Adrenal gland (tissue), 5 donors: ENCODE measurements around the gene ESRRB.

ENCODE experiments used
- POLR2A ChIP-seq, 2 donors: fragments of 450-650 bp; IDR thresholded peaks; one replicate each; pipeline ENCODE4 v1.6.1; 2017; ENCODE audit warnings: antibody characterized with exemption in 2 of 2, mild to moderate bottlenecking in 2 of 2, moderate library complexity in 1 of 2
- TF ChIP-seq, protein P1 (sequence below), 6 experiments: fragments of 450-650 bp in 4 of 6; fragments of 200-600 bp in 2 of 6; sonication (generic) in 1 of 6; IDR thresholded peaks; 1 replicate in 5 of 6; 2 replicates in 1 of 6; pipeline versions ENCODE4 v1.5.1 to v1.8.0; 2016 to 2021; ENCODE audit warnings: antibody characterized with exemption in 6 of 6, mild to moderate bottlenecking in 2 of 6, moderate library complexity in 1 of 6
- donor health status: DM: no; HTN: no; CAD: no.

DNA sequence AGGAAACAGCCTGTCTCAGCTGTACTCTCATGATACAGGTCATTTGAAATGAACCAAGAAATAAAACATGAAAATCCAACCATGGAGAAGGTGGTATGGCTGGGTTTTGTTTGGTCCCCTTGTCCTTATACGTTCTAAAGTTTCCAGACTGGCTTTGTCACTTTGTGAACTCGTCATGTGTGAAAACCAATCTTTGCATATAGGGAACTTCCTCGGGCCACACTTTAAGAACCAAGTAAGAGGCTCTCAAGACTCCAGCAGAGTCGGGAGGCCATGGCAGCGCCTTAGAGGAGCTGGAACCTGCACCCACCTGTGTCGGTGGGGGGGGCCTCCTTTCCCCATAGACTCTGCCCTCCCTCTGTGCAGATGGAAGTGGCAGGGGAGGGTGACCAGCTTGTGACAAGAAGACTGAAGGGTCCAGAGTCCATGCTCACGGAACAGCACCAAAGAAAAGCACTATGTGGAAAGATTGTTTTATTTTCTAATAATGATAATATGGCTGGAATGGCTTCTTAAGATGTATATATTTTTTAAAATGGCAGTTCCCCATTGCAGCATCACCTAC lies 125.3 kb downstream of the ESRRB start:
- TF ChIP-seq, protein P1, sequence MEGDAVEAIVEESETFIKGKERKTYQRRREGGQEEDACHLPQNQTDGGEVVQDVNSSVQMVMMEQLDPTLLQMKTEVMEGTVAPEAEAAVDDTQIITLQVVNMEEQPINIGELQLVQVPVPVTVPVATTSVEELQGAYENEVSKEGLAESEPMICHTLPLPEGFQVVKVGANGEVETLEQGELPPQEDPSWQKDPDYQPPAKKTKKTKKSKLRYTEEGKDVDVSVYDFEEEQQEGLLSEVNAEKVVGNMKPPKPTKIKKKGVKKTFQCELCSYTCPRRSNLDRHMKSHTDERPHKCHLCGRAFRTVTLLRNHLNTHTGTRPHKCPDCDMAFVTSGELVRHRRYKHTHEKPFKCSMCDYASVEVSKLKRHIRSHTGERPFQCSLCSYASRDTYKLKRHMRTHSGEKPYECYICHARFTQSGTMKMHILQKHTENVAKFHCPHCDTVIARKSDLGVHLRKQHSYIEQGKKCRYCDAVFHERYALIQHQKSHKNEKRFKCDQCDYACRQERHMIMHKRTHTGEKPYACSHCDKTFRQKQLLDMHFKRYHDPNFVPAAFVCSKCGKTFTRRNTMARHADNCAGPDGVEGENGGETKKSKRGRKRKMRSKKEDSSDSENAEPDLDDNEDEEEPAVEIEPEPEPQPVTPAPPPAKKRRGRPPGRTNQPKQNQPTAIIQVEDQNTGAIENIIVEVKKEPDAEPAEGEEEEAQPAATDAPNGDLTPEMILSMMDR (IDR thresholded peaks at IDR 0.05) = no peak
- no peak for TF ChIP-seq POLR2A (IDR thresholded peaks at IDR 0.05)
